DND-41 (cell line): Measurements from ENCODE around the gene SCUBE2.

Experiments
- ATAC-seq: fragments of 200-7000 bp; cut with Tn5 transposase; 3 replicates; pipeline ENCODE4 v1.9.1; 2021; ENCODE audit warnings: low read depth; ENCODE audit not compliant: insufficient read depth
- DNase-seq: peaks from one replicate; pipeline ENCODE4 v3.0.0-alpha.2; 2020
- H2AFZ ChIP-seq: 2 replicates; pipeline ENCODE4 v1.6.0; 2012; ENCODE audit warnings: low read depth, low read length
- H3K27ac ChIP-seq: 2 replicates; pipeline ENCODE4 v1.5.1; 2012; ENCODE audit warnings: low read length, inconsistent platforms
- H3K27me3 ChIP-seq: fragments of 200-600 bp; sonication (generic); 2 replicates; pipeline ENCODE4 v1.6.0; 2012; ENCODE audit warnings: low read length, mild to moderate bottlenecking, inconsistent platforms; ENCODE audit not compliant: insufficient read depth, poor library complexity
- H3K36me3 ChIP-seq: 2 replicates; pipeline ENCODE4 v1.5.1; 2012; ENCODE audit warnings: low read length, inconsistent platforms; ENCODE audit not compliant: insufficient read depth
- H3K4me1 ChIP-seq: 2 replicates; pipeline ENCODE4 v1.5.1; 2012; ENCODE audit warnings: mild to moderate bottlenecking, low read length; ENCODE audit not compliant: insufficient read depth
- H3K4me2 ChIP-seq: 2 replicates; pipeline ENCODE4 v1.6.0; 2012; ENCODE audit warnings: mild to moderate bottlenecking, moderate library complexity, low read length, inconsistent platforms; ENCODE audit not compliant: insufficient read depth
- H3K4me3 ChIP-seq, 2 experiments: fragments of 200-600 bp in 1 of 2; shearing (Covaris generic) in 1 of 2; 2 replicates each; pipeline ENCODE4 v1.5.1; 2012 to 2016; ENCODE audit warnings: inconsistent platforms in 2 of 2, low read length in 2 of 2, mild to moderate bottlenecking in 2 of 2, low read depth in 1 of 2, moderate library complexity in 1 of 2
- H3K79me2 ChIP-seq: 2 replicates; pipeline ENCODE4 v1.6.0; 2012; ENCODE audit warnings: low read length, inconsistent platforms; ENCODE audit not compliant: insufficient read depth
- H3K9ac ChIP-seq: 2 replicates; pipeline ENCODE4 v1.6.0; 2012; ENCODE audit warnings: low read depth, mild to moderate bottlenecking, inconsistent platforms, low read length, moderate library complexity
- H3K9me3 ChIP-seq: 2 replicates; pipeline ENCODE4 v1.5.1; 2012; ENCODE audit warnings: low read length, moderate library complexity, mild to moderate bottlenecking, inconsistent platforms; ENCODE audit not compliant: insufficient read depth, severe bottlenecking
- H4K20me1 ChIP-seq: 2 replicates; pipeline ENCODE4 v1.6.0; 2012; ENCODE audit warnings: low read length; ENCODE audit not compliant: insufficient read depth
- CTCF ChIP-seq: IDR thresholded peaks from 2 replicates; pipeline ENCODE4 v1.5.1; 2012; ENCODE audit warnings: borderline replicate concordance, low read length, moderate library complexity, mild to moderate bottlenecking; ENCODE audit not compliant: poor library complexity, severe bottlenecking; ENCODE audit errors: extremely low read depth
- EZH2 ChIP-seq: IDR thresholded peaks from 3 replicates; pipeline ENCODE4 v1.6.1; 2012; ENCODE audit warnings: borderline replicate concordance, low read depth, mild to moderate bottlenecking, moderate library complexity, low read length, inconsistent platforms; ENCODE audit not compliant: severe bottlenecking

The SCUBE2 gene

GRCh38 chr11:9126636-9127035 is 35.2 kb upstream of the SCUBE2 start:
- no peak for DNase-seq
- no peaks in the 10 kb centered on the region for H3K4me1 ChIP-seq
- no peak overlapping the region for H3K4me3 ChIP-seq
- H3K79me2 ChIP-seq, result no peaks in the 10 kb centered on the region
- H3K36me3 ChIP-seq, result no peaks in the 10 kb centered on the region
- H3K27ac ChIP-seq, result no peak overlapping the region
- ATAC-seq, result no peak
- H3K9me3 ChIP-seq, result no peaks in the 10 kb centered on the region
- no peak overlapping the region for H3K9ac ChIP-seq
- TF ChIP-seq CTCF, result no peak
- no peak for TF ChIP-seq EZH2
- H3K27me3 ChIP-seq, result peaks cover 10% of the 10 kb centered on the region
- no peaks in the 10 kb centered on the region for H4K20me1 ChIP-seq
- no peak overlapping the region for H2AFZ ChIP-seq
- H3K4me2 ChIP-seq, result no peak overlapping the region

GRCh38 chr11:9125185-9125886 is 33.9 kb upstream of the SCUBE2 start:
- no peaks in the 10 kb centered on the region for H3K4me1 ChIP-seq
- no peaks in the 10 kb centered on the region for H3K79me2 ChIP-seq
- DNase-seq (no peak), ATAC-seq (no peak)
- peaks cover 7% of the 10 kb centered on the region for H3K27me3 ChIP-seq
- no peaks in the 10 kb centered on the region for H4K20me1 ChIP-seq
- no peak for TF ChIP-seq EZH2
- no peak for TF ChIP-seq CTCF
- no peaks in the 10 kb centered on the region for H3K9me3 ChIP-seq
- no peak overlapping the region for H2AFZ ChIP-seq
- H3K36me3 ChIP-seq, result no peaks in the 10 kb centered on the region
- H3K4me3 ChIP-seq, result no peak overlapping the region
- no peak overlapping the region for H3K4me2 ChIP-seq
- H3K27ac ChIP-seq, result no peak overlapping the region
- no peak overlapping the region for H3K9ac ChIP-seq

GRCh38 chr11:9123595-9124304 is 32.4 kb upstream of the SCUBE2 start:
- ATAC-seq, result no peak
- H3K79me2 ChIP-seq, result no peaks in the 10 kb centered on the region
- no peak overlapping the region for H3K27ac ChIP-seq
- no peaks in the 10 kb centered on the region for H3K9me3 ChIP-seq
- H3K4me1 ChIP-seq, result no peaks in the 10 kb centered on the region
- no peaks in the 10 kb centered on the region for H3K36me3 ChIP-seq
- H3K9ac ChIP-seq, result no peak overlapping the region
- no peak for DNase-seq
- H4K20me1 ChIP-seq, result no peaks in the 10 kb centered on the region
- no peak overlapping the region for H2AFZ ChIP-seq
- no peak overlapping the region for H3K4me3 ChIP-seq
- TF ChIP-seq CTCF (no peak), EZH2 (no peak)
- H3K4me2 ChIP-seq, result no peak overlapping the region
- peaks cover 7% of the 10 kb centered on the region for H3K27me3 ChIP-seq
